Uterus (tissue), 4 donors: ENCODE results near the gene MPND. TPM values are rescaled to one million over a fixed set of nuclear protein-coding genes. Genes with fewer than 3 reads are reported as not detected.

Experiments used
- DNase-seq, 2 donors: peaks; one replicate each; pipeline ENCODE4 v3.0.0-alpha.2; 2019 to 2020
- H3K27ac ChIP-seq, 2 donors: fragments of 200-600 bp; sonication (generic); 1 replicate in 1 of 2; 2 replicates in 1 of 2; pipeline ENCODE4 v1.5.1; 2016 to 2018
- H3K27me3 ChIP-seq, 2 donors: fragments of 200-600 bp; sonication (generic); one replicate each; pipeline ENCODE4 v1.5.1; 2018 to 2019; ENCODE audit warnings: control low read depth in 1 of 2
- H3K36me3 ChIP-seq, 2 donors: fragments of 200-600 bp; sonication (generic); one replicate each; pipeline ENCODE4 v1.5.1; 2019; ENCODE audit warnings: control low read depth in 1 of 2
- H3K4me1 ChIP-seq, 2 donors: fragments of 200-600 bp; sonication (generic); one replicate each; pipeline ENCODE4 v1.5.1; 2018 to 2019; ENCODE audit warnings: control low read depth in 1 of 2
- H3K4me3 ChIP-seq, 2 donors: fragments of 200-600 bp; sonication (generic); 1 replicate in 1 of 2; 2 replicates in 1 of 2; pipeline ENCODE4 v1.5.1; 2018 to 2019; ENCODE audit warnings: mild to moderate bottlenecking in 1 of 2
- H3K9me3 ChIP-seq, 2 donors: fragments of 200-600 bp; sonication (generic); one replicate each; pipeline ENCODE4 v1.5.1; 2019; ENCODE audit warnings: control low read depth in 1 of 2
- POLR2A ChIP-seq, 2 donors: fragments of 450-650 bp; IDR thresholded peaks; one replicate each; pipeline ENCODE4 v1.6.1; 2016; ENCODE audit warnings: antibody characterized with exemption in 2 of 2, mild to moderate bottlenecking in 1 of 2, moderate library complexity in 1 of 2
- intact Hi-C: fragments of 100-400 bp; cut with DNase I; formaldehyde crosslinking; loops from one replicate; pipeline ENCODE4 v1.15.1; 2023; ENCODE audit warnings: low total_unique reads
- total RNA-seq, 4 donors: library from RNA; depleted of rRNA in 3 of 4; stranded (reverse); fragments of >200 nt in 3 of 4; gene quantifications; one replicate each; pipeline versions ENCODE4 v1.1.0 to v1.2.4, GENCODE V29; 2014 to 2023
- TF ChIP-seq, protein P1 (sequence below), 4 experiments: fragments of 200-600 bp in 2 of 4; fragments of 450-650 bp in 2 of 4; sonication (generic) in 2 of 4; IDR thresholded peaks; one replicate each; pipeline ENCODE4 v1.5.1; 2016 to 2019; ENCODE audit warnings: antibody characterized with exemption in 4 of 4, mild to moderate bottlenecking in 2 of 4, moderate library complexity in 1 of 4
- donor health status: DM: yes; HTN: yes; CAD: no.

Gene MPND
- total RNA-seq, 4 donors from 2014 or later, result 0.51 to 13.8 (median 5.8) TPM; not detected in 1

DNA sequence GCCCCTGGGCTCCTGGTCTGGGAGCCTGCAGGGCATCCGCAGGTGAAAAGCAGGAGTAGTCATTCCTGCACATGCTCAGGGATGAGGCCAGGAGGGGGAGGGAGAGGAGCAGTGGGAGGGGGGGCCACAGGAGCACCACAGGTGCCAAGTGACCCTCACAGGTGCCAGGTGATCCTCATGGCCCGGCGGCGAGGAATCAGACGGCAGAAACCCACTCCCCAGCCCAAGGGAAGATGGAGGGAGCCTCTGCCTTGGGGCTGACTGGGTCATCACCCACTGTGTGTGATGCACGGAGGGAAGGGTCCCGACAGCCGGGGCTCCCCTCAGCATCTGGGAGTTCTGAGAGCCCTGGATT is 29.6 kb downstream of the MPND start:
- no peak overlapping the region for H3K4me3 ChIP-seq
- H3K27ac ChIP-seq, result peak overlapping the region; percentile 70 to 84
- peaks cover 22 to 53% of the 10 kb centered on the region in 2 donors for H3K4me1 ChIP-seq
- no peaks in the 10 kb centered on the region for H3K27me3 ChIP-seq
- intact Hi-C loops, result no loop called here
- H3K9me3 ChIP-seq, result no peaks in the 10 kb centered on the region
- TF ChIP-seq POLR2A (IDR thresholded peaks at IDR 0.05), result no peak
- TF ChIP-seq, protein P1, sequence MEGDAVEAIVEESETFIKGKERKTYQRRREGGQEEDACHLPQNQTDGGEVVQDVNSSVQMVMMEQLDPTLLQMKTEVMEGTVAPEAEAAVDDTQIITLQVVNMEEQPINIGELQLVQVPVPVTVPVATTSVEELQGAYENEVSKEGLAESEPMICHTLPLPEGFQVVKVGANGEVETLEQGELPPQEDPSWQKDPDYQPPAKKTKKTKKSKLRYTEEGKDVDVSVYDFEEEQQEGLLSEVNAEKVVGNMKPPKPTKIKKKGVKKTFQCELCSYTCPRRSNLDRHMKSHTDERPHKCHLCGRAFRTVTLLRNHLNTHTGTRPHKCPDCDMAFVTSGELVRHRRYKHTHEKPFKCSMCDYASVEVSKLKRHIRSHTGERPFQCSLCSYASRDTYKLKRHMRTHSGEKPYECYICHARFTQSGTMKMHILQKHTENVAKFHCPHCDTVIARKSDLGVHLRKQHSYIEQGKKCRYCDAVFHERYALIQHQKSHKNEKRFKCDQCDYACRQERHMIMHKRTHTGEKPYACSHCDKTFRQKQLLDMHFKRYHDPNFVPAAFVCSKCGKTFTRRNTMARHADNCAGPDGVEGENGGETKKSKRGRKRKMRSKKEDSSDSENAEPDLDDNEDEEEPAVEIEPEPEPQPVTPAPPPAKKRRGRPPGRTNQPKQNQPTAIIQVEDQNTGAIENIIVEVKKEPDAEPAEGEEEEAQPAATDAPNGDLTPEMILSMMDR (IDR thresholded peaks at IDR 0.05), result no peak
- DNase-seq, result no peak
- H3K36me3 ChIP-seq, result no peaks in the 10 kb centered on the region

DNA sequence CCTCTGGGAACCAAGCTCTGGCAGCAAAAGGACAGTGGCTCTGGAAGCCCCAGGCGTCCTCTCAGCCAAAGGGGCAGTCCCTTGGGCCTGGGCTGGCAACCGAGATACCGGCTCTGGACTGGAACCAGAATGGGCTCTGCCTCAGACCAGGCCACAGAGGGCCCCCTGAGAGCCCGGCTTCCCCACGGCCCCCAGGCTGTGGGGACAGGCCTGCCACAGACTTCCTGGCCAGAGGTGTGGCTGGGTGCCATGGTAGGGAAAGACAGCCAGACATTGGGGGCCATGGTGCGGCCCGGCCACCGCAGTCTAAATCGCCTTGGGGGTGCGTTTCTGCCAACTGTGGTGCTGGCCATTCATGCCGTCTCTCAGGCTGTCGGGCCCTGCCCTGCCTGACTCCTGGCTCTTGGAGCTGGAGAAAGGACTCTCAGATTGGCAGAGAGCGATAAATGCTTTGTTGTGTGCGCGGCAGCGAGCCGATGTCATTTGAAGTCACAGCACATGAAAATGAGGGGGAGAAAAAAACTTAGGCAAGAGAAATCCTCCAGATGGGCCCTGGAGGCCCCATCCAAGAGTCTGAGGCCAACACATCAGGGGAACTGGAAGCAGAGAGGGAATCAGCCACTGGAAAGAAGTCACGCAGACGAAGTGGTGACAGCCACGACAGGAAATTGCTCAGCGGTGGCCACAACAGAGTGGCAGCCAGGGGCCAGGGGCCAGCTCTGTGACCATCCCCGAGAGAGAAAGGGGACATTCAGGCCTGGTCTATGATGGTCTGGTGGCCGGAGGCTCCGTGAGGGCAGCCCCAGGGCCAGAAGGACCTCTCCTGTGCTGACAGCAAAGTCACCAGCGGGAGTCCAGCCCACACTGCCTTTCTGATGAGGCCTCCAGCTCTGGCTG is 30.5 kb downstream of the MPND start:
- peaks cover 22 to 45% of the 10 kb centered on the region in 2 donors for H3K4me1 ChIP-seq
- H3K27ac ChIP-seq, result peak overlapping the region; percentile 70 to 84
- H3K36me3 ChIP-seq, result no peaks in the 10 kb centered on the region
- H3K9me3 ChIP-seq, result no peaks in the 10 kb centered on the region
- TF ChIP-seq POLR2A (IDR thresholded peaks at IDR 0.05), result no peak
- TF ChIP-seq, protein P1 (IDR thresholded peaks at IDR 0.05), result no peak
- intact Hi-C loops, result no loop called here
- DNase-seq, result peak in 1 of 2 donors; percentile 62
- H3K27me3 ChIP-seq, result no peaks in the 10 kb centered on the region
- H3K4me3 ChIP-seq, result no peak overlapping the region

DNA sequence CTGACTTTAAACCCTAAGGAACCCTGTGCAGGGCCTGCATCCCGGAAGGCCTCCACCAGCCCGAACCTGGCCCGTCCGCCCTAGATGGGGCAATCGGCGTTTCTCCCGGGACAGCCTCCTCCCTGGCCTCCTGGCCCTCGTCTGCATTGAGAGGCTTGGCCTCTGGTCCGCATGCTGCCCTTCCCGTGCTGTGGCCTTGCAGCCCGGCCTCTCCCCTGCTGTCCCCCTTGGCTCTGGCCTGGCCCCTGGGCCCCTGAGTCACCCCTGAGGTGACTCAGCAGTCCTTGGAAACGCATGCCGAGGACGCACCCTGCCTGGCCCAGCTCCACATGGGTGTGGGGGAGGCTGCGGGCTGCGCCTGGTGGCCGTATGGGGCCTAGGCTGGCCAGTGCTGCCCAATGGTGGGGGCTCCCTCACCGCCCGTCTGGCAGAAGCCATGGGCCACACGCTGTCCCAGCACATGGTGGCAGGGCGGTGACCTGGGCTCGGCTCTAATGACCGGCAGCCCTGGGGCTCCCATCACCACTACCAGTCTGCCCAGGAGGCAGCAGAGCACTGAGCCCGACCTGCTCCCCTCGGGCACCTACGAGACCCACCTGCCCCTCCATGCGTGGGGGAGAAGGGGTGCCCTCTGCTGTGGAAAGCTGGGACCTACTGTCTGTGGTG is 31.3 kb downstream of the MPND start:
- Histone ChIP-seq H3K27ac (peak overlapping the region; percentile 70 to 84), H3K4me3 (no peak overlapping the region), H3K4me1 (peaks cover 22 to 37% of the 10 kb centered on the region in 2 donors), H3K36me3 (no peaks in the 10 kb centered on the region), H3K27me3 (no peaks in the 10 kb centered on the region), H3K9me3 (no peaks in the 10 kb centered on the region)
- DNase-seq, result peak; percentile 78 to 84
- intact Hi-C loops, result no loop called here
- peak in 1 of 2 donors; percentile 22 for TF ChIP-seq POLR2A (IDR thresholded peaks at IDR 0.05)
- TF ChIP-seq, protein P1 (IDR thresholded peaks at IDR 0.05), result peak in 1 of 4 experiments; percentile 40

DNA sequence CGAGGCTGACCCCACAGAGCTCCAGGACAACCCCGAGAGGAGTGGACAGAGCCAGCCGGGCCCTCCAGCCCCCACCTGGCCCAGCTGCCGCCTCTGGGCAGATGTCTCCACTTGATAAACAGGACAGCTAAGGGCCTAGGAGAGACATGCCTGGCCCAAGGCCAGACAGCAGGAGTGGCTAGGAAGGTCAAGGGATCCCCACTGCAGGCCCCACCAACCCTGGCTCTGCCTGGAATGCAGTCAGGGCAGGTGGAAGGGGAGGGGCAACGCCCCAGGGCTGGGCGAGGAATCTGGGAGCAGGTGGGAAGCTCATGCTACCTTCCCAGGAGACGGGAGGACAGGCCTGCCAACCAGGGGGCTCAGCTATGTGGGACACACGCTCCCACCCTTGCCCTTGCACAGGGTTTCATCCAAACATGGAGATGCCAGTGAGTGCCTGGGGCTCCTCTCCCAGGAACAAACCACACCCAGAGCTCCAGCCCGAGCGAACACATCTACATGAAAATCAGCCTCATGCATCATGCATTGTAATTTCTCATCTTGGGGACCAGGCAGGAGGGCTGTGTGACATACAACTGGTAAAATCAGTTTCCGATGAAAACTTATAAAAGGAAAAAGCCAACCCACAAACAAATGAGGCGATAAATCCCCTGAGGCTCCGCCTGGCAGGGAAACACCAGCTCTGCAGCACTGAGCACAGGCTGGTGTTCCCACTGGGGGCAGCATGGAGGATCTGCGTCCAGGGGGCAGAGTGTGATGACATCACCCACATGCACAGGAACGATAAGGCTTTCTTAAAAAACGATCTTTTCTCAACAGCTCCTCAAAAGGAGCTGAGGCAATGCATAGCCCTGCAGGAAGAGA is 32.0 kb downstream of the MPND start:
- H3K4me3 ChIP-seq, result no peak overlapping the region
- H3K4me1 ChIP-seq, result peaks cover 22 to 33% of the 10 kb centered on the region in 2 donors
- peak; percentile 52 to 54 for DNase-seq
- intact Hi-C loops, result no loop called here
- H3K27me3 ChIP-seq, result no peaks in the 10 kb centered on the region
- H3K9me3 ChIP-seq, result no peaks in the 10 kb centered on the region
- peak overlapping the region; percentile 70 to 84 for H3K27ac ChIP-seq
- TF ChIP-seq, protein P1 (IDR thresholded peaks at IDR 0.05), result peak in 2 of 4 experiments; percentile 24 to 39
- no peak for TF ChIP-seq POLR2A (IDR thresholded peaks at IDR 0.05)
- H3K36me3 ChIP-seq, result no peaks in the 10 kb centered on the region
